HEK293T (cell line): Measurements from ENCODE around the gene TSNAXIP1.

Source experiments
- ARNT ChIP-seq: fragments of 450-650 bp; IDR thresholded peaks from 2 replicates; pipeline ENCODE4 v1.6.1; 2017; ENCODE audit warnings: mild to moderate bottlenecking
- ELF4 ChIP-seq: fragments of 450-650 bp; IDR thresholded peaks from 2 replicates; pipeline ENCODE4 v1.6.1; 2017; ENCODE audit warnings: antibody characterized with exemption
- FOXA1 ChIP-seq: fragments of 450-650 bp; IDR thresholded peaks from 2 replicates; pipeline ENCODE4 v1.6.1; 2016; ENCODE audit warnings: mild to moderate bottlenecking
- FOXK2 ChIP-seq: fragments of 450-650 bp; IDR thresholded peaks from 2 replicates; pipeline ENCODE4 v1.6.1; 2016; ENCODE audit warnings: mild to moderate bottlenecking
- FOXM1 ChIP-seq: fragments of 450-650 bp; IDR thresholded peaks from 2 replicates; pipeline ENCODE4 v1.6.1; 2017; ENCODE audit warnings: mild to moderate bottlenecking, borderline replicate concordance
- LEF1 ChIP-seq: fragments of 450-650 bp; IDR thresholded peaks from 2 replicates; pipeline ENCODE4 v1.6.1; 2017; ENCODE audit warnings: mild to moderate bottlenecking, borderline replicate concordance
- SP1 ChIP-seq: fragments of 450-650 bp; IDR thresholded peaks from 2 replicates; pipeline ENCODE4 v1.6.1; 2017
- SUZ12 ChIP-seq: fragments of 450-650 bp; IDR thresholded peaks from 2 replicates; pipeline ENCODE4 v1.6.1; 2016; ENCODE audit warnings: mild to moderate bottlenecking
- ZNF384 ChIP-seq: fragments of 450-650 bp; IDR thresholded peaks from 2 replicates; pipeline ENCODE4 v1.6.1; 2016

GRCh38 chr16:67861877-67862276 is 55.2 kb downstream of the TSNAXIP1 start:
- TF ChIP-seq FOXA1 (no peak), ELF4 (no peak), ZNF384 (no peak), SP1 (no peak), FOXK2 (no peak), FOXM1 (no peak), SUZ12 (no peak), LEF1 (no peak), ARNT (no peak)
